ENCODE measurements around the gene SOX15. TPM values are rescaled to one million over a fixed set of nuclear protein-coding genes. Genes with fewer than 3 reads are reported as not detected.
A peak's percentile ranks its signal among the peaks of the same experiment; 100 is the strongest.

The SOX15 gene
- total RNA-seq, 1 donor from 2014 or later = 0.89 TPM

DNA sequence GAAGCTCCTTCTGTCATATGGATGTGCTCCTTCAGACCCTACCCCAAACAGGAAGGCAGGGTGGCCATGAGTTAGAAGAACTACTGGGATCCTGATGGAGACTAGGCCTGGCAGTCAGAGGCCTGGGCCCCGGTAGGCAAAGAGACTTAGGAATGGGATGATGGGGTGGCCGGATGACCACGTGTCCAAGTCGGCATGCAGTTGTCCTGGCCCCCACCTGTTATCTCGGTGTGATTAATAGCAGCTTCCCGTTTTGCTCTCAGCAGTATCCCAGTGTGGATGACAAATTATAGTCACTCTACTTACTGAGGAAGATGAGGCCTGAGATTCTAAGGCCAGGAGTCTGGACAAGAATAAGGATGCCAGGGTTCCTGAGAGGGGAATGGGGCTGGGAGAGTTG lies 39.5 kb downstream of the SOX15 start:
- intact Hi-C loops (cut with DNase I) = no loop called here
- no peak for DNase-seq (ENCODE audit: missing footprints)
- ATAC-seq = no peak

DNA sequence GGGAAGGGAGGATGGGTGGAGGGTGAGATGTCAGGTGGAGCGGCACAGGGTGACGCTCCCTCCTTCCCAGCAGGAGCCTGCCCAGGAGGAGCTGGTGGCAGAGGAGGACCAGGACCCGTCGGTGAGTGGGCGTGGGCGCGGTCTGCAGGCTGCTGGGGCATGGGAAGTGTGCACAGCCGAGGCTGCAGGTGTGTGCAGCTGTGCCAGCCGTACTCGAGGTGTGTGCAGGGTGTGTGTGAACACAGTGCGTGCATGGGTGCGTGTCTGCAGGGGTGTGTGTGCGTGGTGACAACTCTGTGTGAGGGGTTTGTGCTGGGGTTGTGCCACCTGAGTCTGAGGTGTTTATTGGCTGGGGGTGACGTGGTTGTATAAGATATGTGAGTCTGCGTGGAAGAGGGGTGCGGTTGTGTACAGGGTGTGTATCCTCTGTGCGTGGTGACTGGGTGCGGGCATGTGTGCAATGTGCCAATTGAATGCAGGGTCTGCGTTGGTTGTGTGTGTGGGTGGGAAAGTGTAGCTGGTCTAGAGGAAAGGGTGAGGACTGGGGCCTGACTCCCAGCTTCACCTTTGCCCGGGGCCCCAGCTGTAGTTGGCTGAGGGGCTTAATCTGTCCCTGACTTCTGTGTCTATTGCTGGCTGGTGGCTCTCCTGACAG lies 40.4 kb downstream of the SOX15 start:
- intact Hi-C loops (cut with DNase I) = loop anchor here (1.0 to 5.0 kb wide), 2 partner anchors 9 to 62 kb away; partner anchors contain the start of gene TNFSF13
- ATAC-seq (peak; percentile 27), DNase-seq (ENCODE audit: missing footprints) (no peak)

DNA sequence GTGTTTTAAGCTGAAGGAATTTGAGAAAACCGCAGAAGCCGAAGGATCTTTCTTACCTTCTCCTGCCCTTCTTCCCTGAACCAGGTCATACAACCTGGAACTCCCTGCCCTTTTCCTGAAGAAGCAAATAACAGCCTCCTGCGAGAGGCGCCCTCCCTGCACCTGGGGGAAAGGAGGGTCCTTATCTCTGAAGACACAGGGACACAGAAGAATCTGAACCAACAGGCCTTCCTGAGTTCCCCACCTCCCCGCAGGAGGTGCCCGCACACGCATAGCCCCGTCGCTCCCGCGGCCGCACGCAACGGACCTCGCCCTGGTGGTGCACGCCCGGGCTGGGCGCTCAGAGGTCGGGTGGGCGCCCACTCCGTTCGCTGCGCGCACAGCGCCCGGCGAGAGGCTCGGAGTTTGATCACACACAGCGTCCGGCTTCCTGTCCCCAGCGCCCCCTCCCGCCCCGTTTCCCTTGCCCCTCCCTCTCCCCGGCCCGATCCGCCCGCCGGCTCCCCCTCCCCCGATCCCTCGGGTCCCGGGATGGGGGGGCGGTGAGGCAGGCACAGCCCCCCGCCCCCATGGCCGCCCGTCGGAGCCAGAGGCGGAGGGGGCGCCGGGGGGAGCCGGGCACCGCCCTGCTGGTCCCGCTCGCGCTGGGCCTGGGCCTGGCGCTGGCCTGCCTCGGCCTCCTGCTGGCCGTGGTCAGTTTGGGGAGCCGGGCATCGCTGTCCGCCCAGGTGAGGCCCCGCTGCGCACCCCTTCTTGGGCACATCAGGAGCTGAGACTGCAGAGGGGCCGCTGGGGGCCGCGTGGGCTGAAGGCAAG lies 41.1 kb downstream of the SOX15 start, which contains the start of gene TNFSF12:
Gene TNFSF12, plus strand, starts transcription at position 474 of the 816 bp plus-strand sequence. Its CDS starts 96 bp downstream, at position 570.
- ATAC-seq (peak; percentile 84), DNase-seq (ENCODE audit: missing footprints) (peak; percentile 89)
- intact Hi-C loops (cut with DNase I) = loop anchor here (1.0 to 5.0 kb wide), 2 partner anchors 10 to 61 kb away; partner anchors contain the start of gene TNFSF13

DNA sequence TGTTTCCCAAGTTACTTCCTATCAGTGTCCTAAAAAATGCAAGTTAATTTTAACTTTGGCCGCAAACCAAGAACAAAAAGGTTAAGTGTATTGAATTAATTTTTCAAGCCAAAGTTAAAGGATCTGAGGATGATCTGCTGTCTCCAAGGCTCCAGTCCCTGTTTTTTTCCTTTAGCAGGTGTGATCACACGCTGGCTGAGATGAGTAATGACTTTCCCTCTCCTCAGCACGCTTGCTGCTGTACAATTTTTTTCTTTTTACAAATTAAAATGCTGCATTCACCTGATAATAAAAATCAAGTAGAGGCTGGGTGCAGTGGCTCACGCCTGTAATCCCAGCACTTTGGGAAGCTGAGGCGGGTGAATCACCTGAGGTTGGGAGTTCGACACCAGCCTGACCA lies 45.0 kb downstream of the SOX15 start:
- DNase-seq (ENCODE audit: missing footprints) (no peak), ATAC-seq (no peak)
- intact Hi-C loops (cut with DNase I) = loop anchor here (5.0 kb wide), 1 partner anchor 58 kb away; no protein-coding TSS in a partner anchor

DNA sequence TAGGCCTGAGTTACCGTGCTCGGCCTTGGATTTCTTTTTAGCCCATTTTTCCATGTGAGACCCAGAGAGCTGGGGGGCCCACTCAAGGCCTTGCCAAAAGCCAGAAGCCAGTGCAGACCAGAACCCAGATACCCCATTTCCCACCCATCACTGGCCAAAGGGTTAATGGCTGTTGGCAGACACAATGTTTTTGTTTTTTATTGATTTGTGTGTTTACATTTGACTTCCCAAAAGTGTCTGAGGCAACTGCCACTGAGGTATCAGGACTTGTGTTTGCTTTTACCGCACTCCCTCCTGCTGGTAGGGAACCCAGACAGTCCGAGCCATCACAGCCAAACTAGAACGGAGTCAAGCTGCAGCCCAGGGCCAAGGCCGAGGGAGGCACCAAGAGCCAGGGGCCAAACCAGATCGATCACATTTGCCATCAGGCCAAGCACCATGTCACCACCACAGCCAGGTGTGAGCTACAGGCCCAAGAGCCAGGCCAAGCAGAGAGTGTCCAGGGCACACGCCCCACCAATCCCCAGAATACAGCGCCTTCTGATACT lies 48.7 kb downstream of the SOX15 start:
- intact Hi-C loops (cut with DNase I) = no loop called here
- DNase-seq (ENCODE audit: missing footprints) (no peak), ATAC-seq (no peak)

DNA sequence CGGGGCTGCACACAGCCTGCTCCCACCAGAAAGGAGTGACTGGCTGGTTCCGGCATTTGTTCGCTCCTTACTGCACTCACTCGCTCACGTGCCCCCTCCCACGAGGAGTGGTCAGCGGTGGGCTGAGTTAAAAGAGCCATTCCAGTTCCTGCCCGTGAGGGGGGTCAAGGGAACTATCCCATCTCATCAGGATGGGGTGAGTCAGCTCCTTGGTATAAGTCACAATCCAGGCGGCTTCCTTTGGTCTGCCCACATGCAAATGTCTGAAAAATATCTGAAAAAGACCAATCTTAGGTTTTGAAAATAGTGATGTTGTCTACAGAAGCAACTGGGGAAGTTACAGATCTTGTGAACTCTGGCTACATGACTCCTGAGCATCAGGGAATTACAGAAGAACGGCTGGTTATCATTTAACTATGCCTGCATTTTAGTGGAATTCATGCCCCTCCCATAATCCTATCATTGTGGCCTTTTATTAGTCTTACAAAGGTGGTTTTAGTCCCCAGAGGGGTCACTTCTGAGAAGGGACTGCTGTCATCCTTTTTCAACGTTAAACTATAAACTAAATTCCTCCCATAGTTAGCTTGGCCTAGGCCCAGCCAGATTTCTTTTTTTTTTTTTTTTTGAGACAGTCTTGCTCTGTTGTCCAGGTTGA lies 50.9 kb downstream of the SOX15 start:
- intact Hi-C loops (cut with DNase I) = no loop called here
- no peak for ATAC-seq
- no peak for DNase-seq (ENCODE audit: missing footprints)

Other genes with a start within 250 kb of the SOX15 start
- gene KCTD11, start 237.9 kb downstream of the SOX15 start, total RNA-seq = 4.7 TPM
- gene TMEM95, start 234.9 kb downstream of the SOX15 start, total RNA-seq = not detected
- gene TNK1, start 209.0 kb downstream of the SOX15 start, total RNA-seq = 2.6 TPM
- 18.4 TPM for gene PLSCR3, start 195.6 kb downstream of the SOX15 start, total RNA-seq
- gene TMEM256, start 186.0 kb downstream of the SOX15 start, total RNA-seq = 64.0 TPM
- gene NLGN2, start 182.2 kb downstream of the SOX15 start, total RNA-seq = 7.0 TPM
- not detected for gene SPEM1, start 169.8 kb downstream of the SOX15 start, total RNA-seq
- not detected for gene SPEM2, start 164.5 kb downstream of the SOX15 start, total RNA-seq
- gene SPEM3, start 161.2 kb downstream of the SOX15 start, total RNA-seq = not detected
- gene TMEM102, start 154.7 kb downstream of the SOX15 start, total RNA-seq = 2.7 TPM
- 11.7 TPM for gene FGF11, start 150.6 kb downstream of the SOX15 start, total RNA-seq
- 11.8 TPM for gene CHRNB1, start 145.0 kb downstream of the SOX15 start, total RNA-seq
- gene ZBTB4, start 110.5 kb downstream of the SOX15 start, total RNA-seq = 62.1 TPM
- not detected for gene SLC35G6, start 108.6 kb downstream of the SOX15 start, total RNA-seq
- gene POLR2A, start 105.7 kb downstream of the SOX15 start, total RNA-seq = 36.4 TPM
- gene TNFSF12, start 41.0 kb downstream of the SOX15 start, total RNA-seq = 41.7 TPM
- gene TNFSF13, start 31.3 kb downstream of the SOX15 start, total RNA-seq = 13.5 TPM
- 33.0 TPM for gene SENP3, start 28.2 kb downstream of the SOX15 start, total RNA-seq
- gene CD68, start 10.5 kb downstream of the SOX15 start, total RNA-seq = 40.4 TPM
- gene MPDU1, start 6.2 kb downstream of the SOX15 start, total RNA-seq = 32.0 TPM
- gene FXR2, start 24.8 kb upstream of the SOX15 start, total RNA-seq = 103 TPM
- 78.9 TPM for gene SAT2, start 37.7 kb upstream of the SOX15 start, total RNA-seq
- gene SHBG, start 40.0 kb upstream of the SOX15 start, total RNA-seq = 0.35 TPM
- gene ATP1B2, start 60.8 kb upstream of the SOX15 start, total RNA-seq = 3.8 TPM
- 15.4 TPM for gene TP53, start 97.4 kb upstream of the SOX15 start, total RNA-seq
- gene WRAP53, start 98.4 kb upstream of the SOX15 start, total RNA-seq = 5.6 TPM
- 0.11 TPM for gene EFNB3, start 115.1 kb upstream of the SOX15 start, total RNA-seq
- gene DNAH2, start 127.7 kb upstream of the SOX15 start, total RNA-seq = not detected
- 25.0 TPM for gene KDM6B, start 244.1 kb upstream of the SOX15 start, total RNA-seq